Kidney (tissue), 14 donors: Measurements from ENCODE around the gene PYGM. TPM values are rescaled to one million over a fixed set of nuclear protein-coding genes. Genes with fewer than 3 reads are reported as not detected.

Experiments
- DNase-seq, 5 donors: peaks; one replicate each; pipeline ENCODE4 v3.0.0-alpha.2; 2013 to 2020
- FAIRE-seq: peaks from 2 replicates; lab custom pipeline; 2012; peaks lifted over from hg19 to GRCh38; lab: Jason Lieb, UNC
- H3K27ac ChIP-seq, 2 donors: one replicate each; pipeline ENCODE4 v1.7.0; 2013; ENCODE audit warnings: low read depth in 2 of 2, low read length in 2 of 2, inconsistent platforms in 1 of 2
- H3K27me3 ChIP-seq: one replicate; pipeline ENCODE4 v1.7.1; 2013; ENCODE audit warnings: low read length, inconsistent platforms; ENCODE audit not compliant: control insufficient read depth, insufficient read depth
- H3K36me3 ChIP-seq, 3 donors: one replicate each; pipeline versions ENCODE4 v1.7.0 to v1.7.1; 2013; ENCODE audit warnings: low read length in 3 of 3, control low read depth in 1 of 3, inconsistent platforms in 1 of 3; ENCODE audit not compliant: insufficient read depth in 3 of 3, control insufficient read depth in 2 of 3
- H3K4me1 ChIP-seq, 3 donors: one replicate each; pipeline versions ENCODE4 v1.7.0 to v1.7.1; 2013; ENCODE audit warnings: low read length in 3 of 3, inconsistent platforms in 1 of 3, low read depth in 1 of 3; ENCODE audit not compliant: control insufficient read depth in 2 of 3, insufficient read depth in 2 of 3
- H3K4me3 ChIP-seq, 3 donors: one replicate each; pipeline versions ENCODE4 v1.7.0 to v1.8.1; 2013; ENCODE audit warnings: low read length in 3 of 3, control low read depth in 1 of 3, inconsistent platforms in 1 of 3
- H3K9ac ChIP-seq, 3 donors: one replicate each; pipeline versions ENCODE4 v1.7.0 to v1.7.1; 2013; ENCODE audit warnings: low read length in 3 of 3, control low read depth in 1 of 3, inconsistent platforms in 1 of 3
- H3K9me3 ChIP-seq, 3 donors: one replicate each; pipeline versions ENCODE4 v1.7.0 to v1.7.1; 2013; ENCODE audit warnings: low read length in 3 of 3, control low read depth in 1 of 3, inconsistent platforms in 1 of 3; ENCODE audit not compliant: control insufficient read depth in 2 of 3, insufficient read depth in 1 of 3
- CTCF ChIP-seq: IDR thresholded peaks from 3 replicates; pipeline ENCODE4 v1.5.1; 2012; ENCODE audit warnings: mild to moderate bottlenecking, moderate library complexity, borderline replicate concordance; ENCODE audit not compliant: insufficient read depth; ENCODE audit errors: extremely low read depth
- intact Hi-C: fragments of 100-400 bp; cut with DNase I; formaldehyde crosslinking; loops from one replicate; pipeline ENCODE4 v1.11.1; 2022
- polyA plus RNA-seq: library from polyadenylated mRNA; stranded (reverse); fragments of 350-450 nt; fragmentation: Illumina TruSeq; extraction: RNeasy Lipid Tissue Mini Kit (QIAGEN cat#74804); gene quantifications from one replicate; pipeline ENCODE4 v1.2.3, GENCODE V29; 2014; ENCODE audit warnings: low read depth, low replicate concordance; ENCODE audit not compliant: insufficient read depth
- total RNA-seq: library from RNA; stranded (reverse); fragmentation: NEBNext Ultra II Directional; extraction: Animal tissue kit (Norgen Biotek cat#: 25700); gene quantifications from one replicate; pipeline ENCODE4 v1.2.1, GENCODE V29; 2021
- donor health status: control.
- donor health status: control.
- donor health status: control.
- donor health status: control.
- donor health status: control.
- donor health status: DM: yes; HTN: yes; CAD: no.
- donor health status: Normal renal cell carcinoma (clear cell type).

The PYGM gene
- total and polyA plus RNA-seq, 2 donors from 2014 or later, result 2.5 to 8.6 TPM

- H3K4me3 ChIP-seq, result peak overlapping the region; percentile 59 to 75 (median 69)
- H3K36me3 ChIP-seq, result peaks cover 0 to 11% (median 6%) of the 10 kb centered on the region in 3 donors
- no peaks in the 10 kb centered on the region for H3K27me3 ChIP-seq
- H3K27ac ChIP-seq, result peak overlapping the region; percentile 80 to 84
- FAIRE-seq (no peak), DNase-seq (no peak)
- H3K4me1 ChIP-seq, result peaks cover 0 to 12% (median 9%) of the 10 kb centered on the region in 3 donors
- H3K9me3 ChIP-seq, result no peaks in the 10 kb centered on the region
- H3K9ac ChIP-seq, result peak overlapping the region; percentile 41 to 68 (median 45)
- intact Hi-C loops, result no loop called here
- TF ChIP-seq CTCF, result no peak
Observed at GRCh38 chr11:64803846-64804345, 44.1 kb upstream of the PYGM start.

GRCh38 chr11:64803158-64803845 is 43.5 kb upstream of the PYGM start, which contains the start of gene MAP4K2:
Gene MAP4K2, minus strand, starts transcription at chr11:64803214. Its CDS starts 65 bp downstream, at chr11:64803149.
- Histone ChIP-seq H3K27me3 (no peaks in the 10 kb centered on the region), H3K36me3 (peaks cover 0 to 11% (median 6%) of the 10 kb centered on the region in 3 donors), H3K4me1 (peaks cover 0 to 12% (median 9%) of the 10 kb centered on the region in 3 donors), H3K27ac (peak within 1 kb of the TSS; percentile 80 to 84), H3K9me3 (no peaks in the 10 kb centered on the region), H3K9ac (peak within 1 kb of the TSS; percentile 41 to 68 (median 45)), H3K4me3 (peak within 1 kb of the TSS; percentile 59 to 75 (median 69))
- no peak for FAIRE-seq
- intact Hi-C loops, result no loop called here
- TF ChIP-seq CTCF, result no peak
- peak; percentile 88 to 96 (median 92) for DNase-seq

GRCh38 chr11:64802370-64803157 is 42.8 kb upstream of the PYGM start:
- no peak for FAIRE-seq
- no peaks in the 10 kb centered on the region for H3K9me3 ChIP-seq
- peaks cover 0 to 12% (median 9%) of the 10 kb centered on the region in 3 donors for H3K4me1 ChIP-seq
- peak in 3 of 5 donors; percentile 31 to 89 (median 85) for DNase-seq
- peak overlapping the region in 2 of 3 donors; percentile 6 to 12 for H3K9ac ChIP-seq
- intact Hi-C loops, result no loop called here
- peak overlapping the region in 2 of 3 donors; percentile 11 to 52 for H3K4me3 ChIP-seq
- TF ChIP-seq CTCF, result no peak
- H3K27me3 ChIP-seq, result no peaks in the 10 kb centered on the region
- H3K27ac ChIP-seq, result peak overlapping the region in 1 of 2 donors; percentile 42
- H3K36me3 ChIP-seq, result peaks cover 0 to 11% (median 6%) of the 10 kb centered on the region in 3 donors
